SK-N-SH treated with all-trans-retinoic acid at 6 μM for 48 hours (cell line): ENCODE data around the gene MORC3.

ENCODE experiments used
- ZNF8 ChIP-seq: fragments of 450-650 bp; formaldehyde crosslinking; IDR thresholded peaks from 2 replicates; pipeline ENCODE4 v1.5.0; 2020; ENCODE audit warnings: mild to moderate bottlenecking, moderate library complexity
- TF ChIP-seq, protein P1 (sequence below): fragments of 250-450 bp; sonication (Bioruptor Pico); IDR thresholded peaks from 2 replicates; pipeline ENCODE4 v1.5.1; 2020; ENCODE audit warnings: low read depth, mild to moderate bottlenecking, moderate library complexity
- TF ChIP-seq, protein P2 (sequence below): fragments of 250-450 bp; sonication (Bioruptor Pico); IDR thresholded peaks from 2 replicates; pipeline ENCODE4 v1.8.0; 2020; ENCODE audit warnings: mild to moderate bottlenecking, moderate library complexity, borderline replicate concordance
- TF ChIP-seq, protein P3 (sequence below): fragments of 250-450 bp; sonication (Bioruptor Pico); IDR thresholded peaks from 2 replicates; pipeline ENCODE4 v1.8.0; 2021; ENCODE audit warnings: low read depth, mild to moderate bottlenecking, moderate library complexity, borderline replicate concordance

DNA sequence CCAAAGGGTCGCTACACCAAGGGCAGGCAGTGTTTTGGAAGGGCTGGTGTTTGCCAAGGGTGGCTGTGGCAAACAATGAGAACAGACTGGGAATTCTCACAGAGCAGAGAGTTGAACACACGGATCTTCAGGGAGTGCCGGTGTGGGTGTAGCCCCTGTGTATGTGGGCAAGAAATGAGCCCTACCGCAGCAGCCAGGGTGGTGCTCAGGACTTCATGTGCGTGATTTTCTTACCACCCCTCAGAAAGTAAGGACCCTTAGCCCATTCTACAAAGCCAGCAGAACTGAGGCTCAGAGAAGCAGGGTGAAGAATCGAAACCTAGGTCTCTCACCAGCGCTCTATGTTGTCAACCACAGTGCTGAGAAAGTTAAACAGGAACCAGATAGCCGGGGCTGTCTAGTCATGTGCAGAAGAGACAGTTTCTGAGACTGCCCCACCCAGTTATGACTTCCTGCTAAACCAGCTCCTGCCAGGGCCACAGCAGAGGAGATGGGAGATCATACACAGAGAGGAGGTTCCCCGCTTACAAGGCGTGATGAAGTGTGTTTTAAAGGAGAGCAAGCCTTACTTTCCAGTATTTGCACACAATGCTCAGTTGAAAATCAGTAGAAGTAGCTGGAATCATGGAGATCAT lies 21.9 kb upstream of the MORC3 start:
- TF ChIP-seq, protein P1, sequence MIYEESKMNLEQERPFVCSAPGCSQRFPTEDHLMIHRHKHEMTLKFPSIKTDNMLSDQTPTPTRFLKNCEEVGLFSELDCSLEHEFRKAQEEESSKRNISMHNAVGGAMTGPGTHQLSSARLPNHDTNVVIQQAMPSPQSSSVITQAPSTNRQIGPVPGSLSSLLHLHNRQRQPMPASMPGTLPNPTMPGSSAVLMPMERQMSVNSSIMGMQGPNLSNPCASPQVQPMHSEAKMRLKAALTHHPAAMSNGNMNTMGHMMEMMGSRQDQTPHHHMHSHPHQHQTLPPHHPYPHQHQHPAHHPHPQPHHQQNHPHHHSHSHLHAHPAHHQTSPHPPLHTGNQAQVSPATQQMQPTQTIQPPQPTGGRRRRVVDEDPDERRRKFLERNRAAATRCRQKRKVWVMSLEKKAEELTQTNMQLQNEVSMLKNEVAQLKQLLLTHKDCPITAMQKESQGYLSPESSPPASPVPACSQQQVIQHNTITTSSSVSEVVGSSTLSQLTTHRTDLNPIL (CRISPR knock-in tag): no peak
- TF ChIP-seq, protein P2, sequence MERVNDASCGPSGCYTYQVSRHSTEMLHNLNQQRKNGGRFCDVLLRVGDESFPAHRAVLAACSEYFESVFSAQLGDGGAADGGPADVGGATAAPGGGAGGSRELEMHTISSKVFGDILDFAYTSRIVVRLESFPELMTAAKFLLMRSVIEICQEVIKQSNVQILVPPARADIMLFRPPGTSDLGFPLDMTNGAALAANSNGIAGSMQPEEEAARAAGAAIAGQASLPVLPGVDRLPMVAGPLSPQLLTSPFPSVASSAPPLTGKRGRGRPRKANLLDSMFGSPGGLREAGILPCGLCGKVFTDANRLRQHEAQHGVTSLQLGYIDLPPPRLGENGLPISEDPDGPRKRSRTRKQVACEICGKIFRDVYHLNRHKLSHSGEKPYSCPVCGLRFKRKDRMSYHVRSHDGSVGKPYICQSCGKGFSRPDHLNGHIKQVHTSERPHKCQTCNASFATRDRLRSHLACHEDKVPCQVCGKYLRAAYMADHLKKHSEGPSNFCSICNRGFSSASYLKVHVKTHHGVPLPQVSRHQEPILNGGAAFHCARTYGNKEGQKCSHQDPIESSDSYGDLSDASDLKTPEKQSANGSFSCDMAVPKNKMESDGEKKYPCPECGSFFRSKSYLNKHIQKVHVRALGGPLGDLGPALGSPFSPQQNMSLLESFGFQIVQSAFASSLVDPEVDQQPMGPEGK (CRISPR knock-in tag): no peak
- TF ChIP-seq, protein P3, sequence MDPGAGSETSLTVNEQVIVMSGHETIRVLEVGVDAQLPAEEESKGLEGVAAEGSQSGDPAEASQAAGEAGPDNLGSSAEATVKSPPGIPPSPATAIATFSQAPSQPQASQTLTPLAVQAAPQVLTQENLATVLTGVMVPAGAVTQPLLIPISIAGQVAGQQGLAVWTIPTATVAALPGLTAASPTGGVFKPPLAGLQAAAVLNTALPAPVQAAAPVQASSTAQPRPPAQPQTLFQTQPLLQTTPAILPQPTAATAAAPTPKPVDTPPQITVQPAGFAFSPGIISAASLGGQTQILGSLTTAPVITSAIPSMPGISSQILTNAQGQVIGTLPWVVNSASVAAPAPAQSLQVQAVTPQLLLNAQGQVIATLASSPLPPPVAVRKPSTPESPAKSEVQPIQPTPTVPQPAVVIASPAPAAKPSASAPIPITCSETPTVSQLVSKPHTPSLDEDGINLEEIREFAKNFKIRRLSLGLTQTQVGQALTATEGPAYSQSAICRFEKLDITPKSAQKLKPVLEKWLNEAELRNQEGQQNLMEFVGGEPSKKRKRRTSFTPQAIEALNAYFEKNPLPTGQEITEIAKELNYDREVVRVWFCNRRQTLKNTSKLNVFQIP (CRISPR knock-in tag): no peak
- no peak for TF ChIP-seq ZNF8 (CRISPR knock-in tag)
